Measurements from ENCODE around the gene FBLN1. TPM values are rescaled to one million over a fixed set of nuclear protein-coding genes. Genes with fewer than 3 reads are reported as not detected.

The FBLN1 gene
- total RNA-seq, 2 donors from 2014 or later, result not detected

- DNase-seq (no peak), ATAC-seq (replicated peaks in 1 of 2) (no peak)
- Mint-ChIP-seq H3K4me3 (no peak overlapping the region), H3K27me3 (ENCODE audit: low read depth) (peaks cover 7% of the 10 kb centered on the region), H3K36me3 (ENCODE audit: insufficient read depth in 2 of 2) (no peaks in the 10 kb centered on the region), H3K4me1 (ENCODE audit: low read depth) (no peaks in the 10 kb centered on the region), H3K9me3 (peaks cover 0 to 1% of the 10 kb centered on the region in 2 donors), H3K27ac (no peak overlapping the region)
These were observed 123.5 kb downstream of the FBLN1 start for GRCh38 chr22:45626198-45626651.

GRCh38 chr22:45627489-45628233, 125.0 kb downstream of the FBLN1 start:
- Mint-ChIP-seq H3K4me1 (ENCODE audit: low read depth) (no peaks in the 10 kb centered on the region), H3K9me3 (peaks cover 0 to 1% of the 10 kb centered on the region in 2 donors), H3K27ac (no peak overlapping the region), H3K36me3 (ENCODE audit: insufficient read depth in 2 of 2) (no peaks in the 10 kb centered on the region), H3K27me3 (ENCODE audit: low read depth) (peaks cover 21% of the 10 kb centered on the region), H3K4me3 (no peak overlapping the region)
- no peak for DNase-seq
- ATAC-seq (replicated peaks in 1 of 2), result no peak

GRCh38 chr22:45628515-45628914, 125.8 kb downstream of the FBLN1 start:
- DNase-seq (no peak), ATAC-seq (replicated peaks in 1 of 2) (no peak)
- Mint-ChIP-seq H3K27ac (no peak overlapping the region), H3K4me3 (no peak overlapping the region), H3K36me3 (ENCODE audit: insufficient read depth in 2 of 2) (no peaks in the 10 kb centered on the region), H3K4me1 (ENCODE audit: low read depth) (no peaks in the 10 kb centered on the region), H3K27me3 (ENCODE audit: low read depth) (peaks cover 22% of the 10 kb centered on the region), H3K9me3 (no peaks in the 10 kb centered on the region)

GRCh38 chr22:45629469-45630089, 126.9 kb downstream of the FBLN1 start:
- DNase-seq (no peak), ATAC-seq (replicated peaks in 1 of 2) (peak in 1 of 2 donors; percentile 48)
- peaks cover 22% of the 10 kb centered on the region for H3K27me3 Mint-ChIP-seq (ENCODE audit: low read depth)
- no peak overlapping the region for H3K4me3 Mint-ChIP-seq
- no peaks in the 10 kb centered on the region for H3K36me3 Mint-ChIP-seq (ENCODE audit: insufficient read depth in 2 of 2)
- no peak overlapping the region for H3K27ac Mint-ChIP-seq
- H3K9me3 Mint-ChIP-seq, result no peaks in the 10 kb centered on the region
- no peaks in the 10 kb centered on the region for H3K4me1 Mint-ChIP-seq (ENCODE audit: low read depth)

- Mint-ChIP-seq H3K27me3 (ENCODE audit: low read depth) (peaks cover 22% of the 10 kb centered on the region), H3K4me1 (ENCODE audit: low read depth) (no peaks in the 10 kb centered on the region)
These were observed 127.8 kb downstream of the FBLN1 start for GRCh38 chr22:45630436-45630835.

GRCh38 chr22:45631140-45631840, 128.6 kb downstream of the FBLN1 start:
- Mint-ChIP-seq H3K27me3 (ENCODE audit: low read depth) (peaks cover 22% of the 10 kb centered on the region), H3K9me3 (no peaks in the 10 kb centered on the region), H3K4me1 (ENCODE audit: low read depth) (no peaks in the 10 kb centered on the region), H3K27ac (no peak overlapping the region), H3K4me3 (no peak overlapping the region), H3K36me3 (ENCODE audit: insufficient read depth in 2 of 2) (no peaks in the 10 kb centered on the region)
- DNase-seq, result no peak
- no peak for ATAC-seq (replicated peaks in 1 of 2)

More at GRCh38 chr22:45630436-45630835, 127.8 kb downstream of the FBLN1 start:
- no peaks in the 10 kb centered on the region for H3K9me3 Mint-ChIP-seq
- DNase-seq, result no peak
- no peak overlapping the region for H3K27ac Mint-ChIP-seq
- H3K36me3 Mint-ChIP-seq (ENCODE audit: insufficient read depth in 2 of 2), result no peaks in the 10 kb centered on the region
- no peak overlapping the region for H3K4me3 Mint-ChIP-seq
- ATAC-seq (replicated peaks in 1 of 2), result no peak

GRCh38 chr22:45631841-45632238, 129.2 kb downstream of the FBLN1 start:
- no peaks in the 10 kb centered on the region for H3K9me3 Mint-ChIP-seq
- ATAC-seq (replicated peaks in 1 of 2) (no peak), DNase-seq (no peak)
- peaks cover 26% of the 10 kb centered on the region for H3K27me3 Mint-ChIP-seq (ENCODE audit: low read depth)
- H3K4me1 Mint-ChIP-seq (ENCODE audit: low read depth), result no peaks in the 10 kb centered on the region
- no peak overlapping the region for H3K27ac Mint-ChIP-seq
- no peaks in the 10 kb centered on the region for H3K36me3 Mint-ChIP-seq (ENCODE audit: insufficient read depth in 2 of 2)
- no peak overlapping the region for H3K4me3 Mint-ChIP-seq

GRCh38 chr22:45632791-45633515, 130.3 kb downstream of the FBLN1 start:
- no peak overlapping the region for H3K27ac Mint-ChIP-seq
- H3K9me3 Mint-ChIP-seq, result no peaks in the 10 kb centered on the region
- no peak for ATAC-seq (replicated peaks in 1 of 2)
- no peaks in the 10 kb centered on the region for H3K36me3 Mint-ChIP-seq (ENCODE audit: insufficient read depth in 2 of 2)
- H3K4me3 Mint-ChIP-seq, result no peak overlapping the region
- peaks cover 29% of the 10 kb centered on the region for H3K27me3 Mint-ChIP-seq (ENCODE audit: low read depth)
- no peak for DNase-seq
- no peaks in the 10 kb centered on the region for H3K4me1 Mint-ChIP-seq (ENCODE audit: low read depth)

GRCh38 chr22:45636683-45637082, 134.0 kb downstream of the FBLN1 start:
- peaks cover 39% of the 10 kb centered on the region for H3K27me3 Mint-ChIP-seq (ENCODE audit: low read depth)
- H3K4me1 Mint-ChIP-seq (ENCODE audit: low read depth), result peaks cover 19% of the 10 kb centered on the region
- H3K9me3 Mint-ChIP-seq, result no peaks in the 10 kb centered on the region
- H3K4me3 Mint-ChIP-seq, result no peak overlapping the region
- ATAC-seq (replicated peaks in 1 of 2), result no peak
- no peaks in the 10 kb centered on the region for H3K36me3 Mint-ChIP-seq (ENCODE audit: insufficient read depth in 2 of 2)
- no peak overlapping the region for H3K27ac Mint-ChIP-seq
- DNase-seq, result no peak

- no peaks in the 10 kb centered on the region for H3K9me3 Mint-ChIP-seq
- H3K27ac Mint-ChIP-seq, result no peak overlapping the region
- H3K36me3 Mint-ChIP-seq (ENCODE audit: insufficient read depth in 2 of 2), result no peaks in the 10 kb centered on the region
- H3K4me3 Mint-ChIP-seq, result no peak overlapping the region
- no peak for DNase-seq
- H3K27me3 Mint-ChIP-seq (ENCODE audit: low read depth), result peaks cover 40% of the 10 kb centered on the region
- no peak for ATAC-seq (replicated peaks in 1 of 2)
- H3K4me1 Mint-ChIP-seq (ENCODE audit: low read depth), result peaks cover 24% of the 10 kb centered on the region
These were observed 135.5 kb downstream of the FBLN1 start for GRCh38 chr22:45638197-45638596.

- DNase-seq (no peak), ATAC-seq (replicated peaks in 1 of 2) (peak; percentile 54 to 74)
- H3K27ac Mint-ChIP-seq, result no peak overlapping the region
- peaks cover 24% of the 10 kb centered on the region for H3K4me1 Mint-ChIP-seq (ENCODE audit: low read depth)
- H3K9me3 Mint-ChIP-seq, result no peaks in the 10 kb centered on the region
- no peaks in the 10 kb centered on the region for H3K36me3 Mint-ChIP-seq (ENCODE audit: insufficient read depth in 2 of 2)
- peak overlapping the region in 1 of 2 donors; percentile 51 for H3K4me3 Mint-ChIP-seq
- H3K27me3 Mint-ChIP-seq (ENCODE audit: low read depth), result peaks cover 40% of the 10 kb centered on the region
These were observed 136.4 kb downstream of the FBLN1 start for GRCh38 chr22:45638834-45639746.

- Mint-ChIP-seq H3K27ac (no peak overlapping the region), H3K9me3 (no peaks in the 10 kb centered on the region), H3K4me3 (no peak overlapping the region), H3K4me1 (ENCODE audit: low read depth) (peaks cover 24% of the 10 kb centered on the region), H3K36me3 (ENCODE audit: insufficient read depth in 2 of 2) (no peaks in the 10 kb centered on the region), H3K27me3 (ENCODE audit: low read depth) (peaks cover 42% of the 10 kb centered on the region)
- ATAC-seq (replicated peaks in 1 of 2), result no peak
- DNase-seq, result no peak
These were observed 137.0 kb downstream of the FBLN1 start for GRCh38 chr22:45639747-45640102.
